Lower leg skin (tissue), 3 donors: ENCODE results near the gene KMT2D.

Source experiments
- POLR2A ChIP-seq, 2 donors: fragments of 450-650 bp; IDR thresholded peaks; one replicate each; pipeline ENCODE4 v1.6.1; 2016 to 2017; ENCODE audit warnings: antibody characterized with exemption in 2 of 2, mild to moderate bottlenecking in 1 of 2, moderate library complexity in 1 of 2
- TF ChIP-seq, protein P1 (sequence below), 3 donors: fragments of 450-650 bp; IDR thresholded peaks; one replicate each; pipeline ENCODE4 v1.5.1; 2016; ENCODE audit warnings: antibody characterized with exemption in 3 of 3, mild to moderate bottlenecking in 3 of 3, moderate library complexity in 2 of 3

DNA sequence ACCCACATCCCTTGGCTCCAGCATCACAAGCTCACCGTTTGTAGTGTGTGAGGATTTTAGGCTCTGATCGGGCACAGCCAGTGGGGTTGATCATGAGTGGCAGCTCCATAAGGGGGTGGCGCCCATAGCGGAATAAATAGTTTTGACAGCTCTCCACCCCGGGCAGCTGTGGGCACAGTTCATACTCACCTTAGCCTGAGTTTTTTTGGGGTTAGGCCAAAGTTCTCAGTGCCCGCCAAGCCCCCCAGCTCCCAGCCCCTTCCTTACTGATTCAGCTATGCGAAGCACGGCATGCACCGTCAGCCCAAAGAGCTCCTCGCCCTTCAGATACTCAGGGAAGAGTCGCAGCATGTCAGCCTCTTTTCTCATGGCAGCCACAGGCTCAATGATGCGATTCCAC, 36.1 kb downstream of the KMT2D start:
- TF ChIP-seq, protein P1, sequence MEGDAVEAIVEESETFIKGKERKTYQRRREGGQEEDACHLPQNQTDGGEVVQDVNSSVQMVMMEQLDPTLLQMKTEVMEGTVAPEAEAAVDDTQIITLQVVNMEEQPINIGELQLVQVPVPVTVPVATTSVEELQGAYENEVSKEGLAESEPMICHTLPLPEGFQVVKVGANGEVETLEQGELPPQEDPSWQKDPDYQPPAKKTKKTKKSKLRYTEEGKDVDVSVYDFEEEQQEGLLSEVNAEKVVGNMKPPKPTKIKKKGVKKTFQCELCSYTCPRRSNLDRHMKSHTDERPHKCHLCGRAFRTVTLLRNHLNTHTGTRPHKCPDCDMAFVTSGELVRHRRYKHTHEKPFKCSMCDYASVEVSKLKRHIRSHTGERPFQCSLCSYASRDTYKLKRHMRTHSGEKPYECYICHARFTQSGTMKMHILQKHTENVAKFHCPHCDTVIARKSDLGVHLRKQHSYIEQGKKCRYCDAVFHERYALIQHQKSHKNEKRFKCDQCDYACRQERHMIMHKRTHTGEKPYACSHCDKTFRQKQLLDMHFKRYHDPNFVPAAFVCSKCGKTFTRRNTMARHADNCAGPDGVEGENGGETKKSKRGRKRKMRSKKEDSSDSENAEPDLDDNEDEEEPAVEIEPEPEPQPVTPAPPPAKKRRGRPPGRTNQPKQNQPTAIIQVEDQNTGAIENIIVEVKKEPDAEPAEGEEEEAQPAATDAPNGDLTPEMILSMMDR (IDR thresholded peaks at IDR 0.05) = no peak
- TF ChIP-seq POLR2A (IDR thresholded peaks at IDR 0.05) = no peak
